HT-29 (cell line): ENCODE results near the gene CCDC28B. TPM values are rescaled to one million over a fixed set of nuclear protein-coding genes. Genes with fewer than 3 reads are reported as not detected.

Experiments
- total RNA-seq: library from RNA; depleted of rRNA; stranded (reverse); fragments of >200 nt; shearing (Covaris generic); gene quantifications from 2 replicates; pipeline ENCODE4 v1.2.3, GENCODE V29; 2014; rRNA removed

Gene CCDC28B
- total RNA-seq, 1 experiment from 2014 or later = 12.3 TPM

Other genes starting within 250 kb of the CCDC28B start
- 75.2 and 90.4 TPM in 2 replicates for gene KHDRBS1, start 186.7 kb upstream of the CCDC28B start, total RNA-seq
- gene TMEM39B, start 127.7 kb upstream of the CCDC28B start, total RNA-seq = 10.7 and 11.0 TPM in 2 replicates
- 22.9 and 25.4 TPM in 2 replicates for gene KPNA6, start 92.5 kb upstream of the CCDC28B start, total RNA-seq
- gene TXLNA, start 20.9 kb upstream of the CCDC28B start, total RNA-seq = 48.6 and 54.8 TPM in 2 replicates
- gene IQCC, start 5.1 kb downstream of the CCDC28B start, total RNA-seq = 4.8 and 9.1 TPM in 2 replicates
- not detected in 2 replicates for gene DCDC2B, start 8.5 kb downstream of the CCDC28B start, total RNA-seq
- gene TMEM234, start 21.8 kb downstream of the CCDC28B start, total RNA-seq = 21.7 and 25.1 TPM in 2 replicates
- gene EIF3I, start 21.8 kb downstream of the CCDC28B start, total RNA-seq = 331 and 332 TPM in 2 replicates
- 0.29 TPM in 1 of 2 replicates, not detected in the other for gene FAM167B, start 46.6 kb downstream of the CCDC28B start, total RNA-seq
- 0.33 and 0.76 TPM in 2 replicates for gene LCK, start 50.7 kb downstream of the CCDC28B start, total RNA-seq
- gene HDAC1, start 91.5 kb downstream of the CCDC28B start, total RNA-seq = 185 and 200 TPM in 2 replicates
- 384 TPM in 2 replicates for gene MARCKSL1, start 135.6 kb downstream of the CCDC28B start, total RNA-seq
- gene FAM229A, start 161.9 kb downstream of the CCDC28B start, total RNA-seq = 2.6 and 12.4 TPM in 2 replicates
- gene TSSK3, start 161.9 kb downstream of the CCDC28B start, total RNA-seq = 0.08 and 1.8 TPM in 2 replicates
- gene BSDC1, start 193.8 kb downstream of the CCDC28B start, total RNA-seq = 48.3 and 54.4 TPM in 2 replicates